Chondrocyte (in vitro differentiated cells): ENCODE data around the gene NMNAT2. TPM values are rescaled to one million over a fixed set of nuclear protein-coding genes. Genes with fewer than 3 reads are reported as not detected.

Experiments
- DNase-seq: peaks from one replicate; pipeline ENCODE4 v3.0.0; 2021; ENCODE audit warnings: mixed read lengths, low spot score
- H3K27ac Mint-ChIP-seq: one replicate; pipeline ENCODE4 v1.8.0; 2021; ENCODE audit warnings: mild to moderate bottlenecking, moderate library complexity, mixed read lengths; ENCODE audit not compliant: unreplicated experiment
- H3K27me3 Mint-ChIP-seq: 2 replicates; pipeline ENCODE4 v1.8.0; 2021; ENCODE audit warnings: low read depth, mixed read lengths
- H3K36me3 Mint-ChIP-seq: 2 replicates; pipeline ENCODE4 v1.8.0; 2021; ENCODE audit warnings: low read depth, mixed read lengths
- H3K4me1 Mint-ChIP-seq: 2 replicates; pipeline ENCODE4 v1.8.0; 2021; ENCODE audit warnings: low read depth, mild to moderate bottlenecking, mixed read lengths
- H3K4me3 Mint-ChIP-seq: one replicate; pipeline ENCODE4 v1.8.0; 2021; ENCODE audit warnings: mild to moderate bottlenecking, moderate library complexity, mixed read lengths; ENCODE audit not compliant: unreplicated experiment
- H3K9me3 Mint-ChIP-seq: 2 replicates; pipeline ENCODE4 v1.8.0; 2021; ENCODE audit warnings: low read depth, mixed read lengths
- CTCF ChIP-seq: fragments of 200-600 bp; sonication (generic); IDR thresholded peaks from 2 replicates; pipeline ENCODE4 v1.5.0; 2021; ENCODE audit warnings: antibody characterized with exemption, mild to moderate bottlenecking, moderate library complexity
- total RNA-seq: library from RNA; stranded (reverse); gene quantifications from 3 replicates; pipeline ENCODE4 v1.2.1, GENCODE V29; 2021

The NMNAT2 gene
- total RNA-seq, 1 donor from 2014 or later: 5.5 TPM

GRCh38 chr1:183198463-183198862 is 219.7 kb downstream of the NMNAT2 start:
- DNase-seq: no peak
- TF ChIP-seq CTCF: no peak
- Mint-ChIP-seq H3K27me3 (no peaks in the 10 kb centered on the region), H3K4me1 (peaks cover 19% of the 10 kb centered on the region), H3K27ac (peak overlapping the region; percentile 23), H3K36me3 (no peaks in the 10 kb centered on the region), H3K4me3 (no peak overlapping the region), H3K9me3 (no peaks in the 10 kb centered on the region)

Other genes with a start within 250 kb of the NMNAT2 start
- gene LAMC2, start 232.1 kb downstream of the NMNAT2 start, total RNA-seq: 13.8 to 20.1 TPM (median 14.5 TPM) in 3 replicates
- gene SMG7, start 54.1 kb upstream of the NMNAT2 start, total RNA-seq: 44.7 to 49.9 TPM (median 49.4 TPM) in 3 replicates
- 1.2 to 3.2 TPM (median 2.7 TPM) in 3 replicates for gene NCF2, start 172.1 kb upstream of the NMNAT2 start, total RNA-seq
- 144 to 193 TPM (median 192 TPM) in 3 replicates for gene ARPC5, start 217.4 kb upstream of the NMNAT2 start, total RNA-seq
- gene APOBEC4, start 234.9 kb upstream of the NMNAT2 start, total RNA-seq: not detected in 3 replicates